ENCODE measurements around the gene CADPS2. TPM values are rescaled to one million over a fixed set of nuclear protein-coding genes. Genes with fewer than 3 reads are reported as not detected.

CADPS2 gene
- total RNA-seq, 1 experiment from 2014 or later, result 7.4 TPM

DNA sequence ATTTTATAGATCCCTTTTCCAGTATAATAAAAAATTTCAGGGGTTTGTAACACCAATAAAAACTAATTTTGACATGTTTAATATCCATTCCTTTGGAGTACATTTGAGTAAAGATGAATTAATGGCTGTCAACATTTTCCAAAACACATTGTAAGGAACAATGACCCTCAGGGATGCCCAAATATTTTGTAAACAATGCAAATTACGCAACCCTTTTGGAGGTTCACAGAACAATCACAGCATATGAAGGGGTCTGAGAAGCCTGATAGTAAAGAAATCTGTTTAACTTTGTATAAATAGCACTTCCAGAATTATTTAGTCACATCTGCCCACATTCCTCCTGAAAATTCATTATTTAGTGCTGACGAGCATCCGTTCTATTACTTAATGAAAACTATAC lies 428.9 kb downstream of the CADPS2 start:
- no peak for DNase-seq (ENCODE audit: unreplicated experiment)
- CTCF ChIA-PET, result no interaction called here
- POLR2A ChIA-PET, result no interaction called here
- intact Hi-C loops (cut with micrococcal nuclease), result no loop called here
- H3K36me3 Mint-ChIP-seq (ENCODE audit: insufficient read depth, unreplicated experiment), result no peaks in the 10 kb centered on the region
- no peak overlapping the region for H3K27ac Mint-ChIP-seq (ENCODE audit: low read depth, unreplicated experiment)
- BruUV-seq (replicated peaks), result no TSS peak
- no peak overlapping the region for H3K4me3 Mint-ChIP-seq (ENCODE audit: unreplicated experiment)
- TF ChIP-seq CTCF (IDR thresholded peaks at IDR 0.05; ENCODE audit: unreplicated experiment), result no peak
- H3K27me3 Mint-ChIP-seq (ENCODE audit: insufficient read depth, unreplicated experiment), result no peaks in the 10 kb centered on the region
- H3K4me1 Mint-ChIP-seq (ENCODE audit: insufficient read depth, unreplicated experiment), result no peaks in the 10 kb centered on the region
- no peaks in the 10 kb centered on the region for H3K9me3 Mint-ChIP-seq (ENCODE audit: unreplicated experiment)

DNA sequence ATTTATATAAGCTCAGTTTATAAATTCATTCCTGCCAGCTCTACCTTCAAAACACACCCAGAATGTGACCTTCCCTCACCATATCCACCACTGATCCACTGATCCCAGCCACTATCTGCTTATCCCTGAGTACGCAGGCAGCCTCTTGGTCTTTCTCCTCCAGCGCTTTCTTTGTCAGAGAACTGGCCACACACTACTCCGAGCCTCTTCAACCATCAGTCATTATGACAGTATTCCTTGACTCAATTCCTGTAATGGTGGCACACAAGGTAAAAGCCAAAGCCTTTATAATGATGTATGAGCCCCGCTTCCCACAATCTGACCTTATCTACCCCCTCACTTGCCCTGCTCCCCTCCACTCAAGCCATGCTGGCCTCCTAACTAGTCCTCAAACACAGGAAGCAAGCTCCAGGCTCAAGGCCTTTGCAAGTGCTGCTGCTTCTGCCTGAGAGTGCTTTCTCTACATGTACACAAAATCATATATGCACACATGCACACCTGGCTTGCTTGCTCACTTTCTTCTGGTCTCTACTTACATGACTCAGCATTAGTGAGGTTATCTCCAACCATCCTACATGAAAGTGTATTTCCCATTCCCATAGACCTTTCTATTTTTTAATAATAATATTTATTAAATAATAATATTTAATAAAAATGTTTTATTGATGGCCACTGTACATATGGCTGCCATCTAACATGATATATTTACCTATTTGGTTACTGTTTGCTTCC lies 431.3 kb downstream of the CADPS2 start:
- Mint-ChIP-seq H3K4me1 (ENCODE audit: insufficient read depth, unreplicated experiment) (no peaks in the 10 kb centered on the region), H3K4me3 (ENCODE audit: unreplicated experiment) (no peak overlapping the region), H3K9me3 (ENCODE audit: unreplicated experiment) (no peaks in the 10 kb centered on the region), H3K36me3 (ENCODE audit: insufficient read depth, unreplicated experiment) (no peaks in the 10 kb centered on the region), H3K27ac (ENCODE audit: low read depth, unreplicated experiment) (no peak overlapping the region), H3K27me3 (ENCODE audit: insufficient read depth, unreplicated experiment) (no peaks in the 10 kb centered on the region)
- intact Hi-C loops (cut with micrococcal nuclease), result no loop called here
- DNase-seq (ENCODE audit: unreplicated experiment), result no peak
- POLR2A ChIA-PET, result no interaction called here
- no peak for TF ChIP-seq CTCF (IDR thresholded peaks at IDR 0.05; ENCODE audit: unreplicated experiment)
- CTCF ChIA-PET, result interaction anchor here (0.6 kb wide), 2 partner anchors 45 to 372 kb away, joined by 3 to 4 read pairs; no protein-coding TSS in a partner anchor
- no TSS peak for BruUV-seq (replicated peaks)

- ChIA-PET CTCF (no interaction called here), POLR2A (no interaction called here)
- no peaks in the 10 kb centered on the region for H3K36me3 Mint-ChIP-seq (ENCODE audit: insufficient read depth, unreplicated experiment)
- no peak for DNase-seq (ENCODE audit: unreplicated experiment)
- H3K27ac Mint-ChIP-seq (ENCODE audit: low read depth, unreplicated experiment), result no peak overlapping the region
- BruUV-seq (replicated peaks), result no TSS peak
- TF ChIP-seq CTCF (IDR thresholded peaks at IDR 0.05; ENCODE audit: unreplicated experiment), result no peak
- no peak overlapping the region for H3K4me3 Mint-ChIP-seq (ENCODE audit: unreplicated experiment)
- intact Hi-C loops (cut with micrococcal nuclease), result no loop called here
- no peaks in the 10 kb centered on the region for H3K4me1 Mint-ChIP-seq (ENCODE audit: insufficient read depth, unreplicated experiment)
- no peaks in the 10 kb centered on the region for H3K27me3 Mint-ChIP-seq (ENCODE audit: insufficient read depth, unreplicated experiment)
- no peaks in the 10 kb centered on the region for H3K9me3 Mint-ChIP-seq (ENCODE audit: unreplicated experiment)
Observed at GRCh38 chr7:122453432-122453831, 432.8 kb downstream of the CADPS2 start.

GRCh38 chr7:122448893-122449589 lies 437.2 kb downstream of the CADPS2 start:
- Mint-ChIP-seq H3K27me3 (ENCODE audit: insufficient read depth, unreplicated experiment) (no peaks in the 10 kb centered on the region), H3K4me3 (ENCODE audit: unreplicated experiment) (no peak overlapping the region), H3K9me3 (ENCODE audit: unreplicated experiment) (no peaks in the 10 kb centered on the region), H3K4me1 (ENCODE audit: insufficient read depth, unreplicated experiment) (no peaks in the 10 kb centered on the region), H3K36me3 (ENCODE audit: insufficient read depth, unreplicated experiment) (no peaks in the 10 kb centered on the region), H3K27ac (ENCODE audit: low read depth, unreplicated experiment) (no peak overlapping the region)
- intact Hi-C loops (cut with micrococcal nuclease), result no loop called here
- no peak for TF ChIP-seq CTCF (IDR thresholded peaks at IDR 0.05; ENCODE audit: unreplicated experiment)
- no peak for DNase-seq (ENCODE audit: unreplicated experiment)
- BruUV-seq (replicated peaks), result no TSS peak
- POLR2A ChIA-PET, result interaction anchor here (0.6 to 1.0 kb wide), 2 partner anchors 14 to 56 kb away, joined by 3 read pairs; no protein-coding TSS in a partner anchor
- CTCF ChIA-PET, result interaction anchor here (0.6 kb wide), 1 partner anchor 228 kb away, joined by 3 read pairs; no protein-coding TSS in a partner anchor

All from MCF 10A (cell line).